GM12891 (cell line): ENCODE measurements around the gene PRDM9.

Experiments used
- POLR2A ChIP-seq: IDR thresholded peaks from 2 replicates; pipeline ENCODE4 v1.6.1; 2011; ENCODE audit warnings: low read depth, low read length, control low read depth
- POLR2AphosphoS5 ChIP-seq: IDR thresholded peaks from 2 replicates; pipeline ENCODE4 v1.6.1; 2011; ENCODE audit warnings: low read depth, low read length, control low read depth
- POU2F2 ChIP-seq: IDR thresholded peaks from 2 replicates; pipeline ENCODE4 v1.6.1; 2011; ENCODE audit warnings: low read depth, mild to moderate bottlenecking, control low read depth, low read length, moderate library complexity
- SPI1 ChIP-seq: IDR thresholded peaks from 2 replicates; pipeline ENCODE4 v1.6.1; 2011; ENCODE audit warnings: low read depth, low read length, control low read depth
- TAF1 ChIP-seq: IDR thresholded peaks from 2 replicates; pipeline ENCODE4 v1.6.1; 2011; ENCODE audit warnings: low read depth, low read length, control low read depth

- TF ChIP-seq TAF1 (no peak), POLR2AphosphoS5 (no peak), POLR2A (no peak), POU2F2 (no peak), SPI1 (no peak)
Measured at GRCh38 chr5:23474315-23474714, 33.1 kb upstream of the PRDM9 start.
